SK-MEL-5 (cell line): ENCODE results near the gene IQCF6. TPM values are rescaled to one million over a fixed set of nuclear protein-coding genes. Genes with fewer than 3 reads are reported as not detected.

Experiments
- DNase-seq: peaks from one replicate; pipeline ENCODE4 v3.0.0-alpha.2; 2016; ENCODE audit warnings: low read depth, low spot score
- in situ Hi-C: cut with HindIII; loops from 2 replicates; pipeline ENCODE4 v1.10.0; 2016; ENCODE audit warnings: low sequenced_read_pairs, high pct_unique_total_duplicates, low pct_unique_long_range_greater_than_20kb
- total RNA-seq: library from RNA; depleted of rRNA; stranded (reverse); fragments of >200 nt; shearing (Covaris generic); gene quantifications from 2 replicates; pipeline ENCODE4 v1.2.3, GENCODE V29; 2014; rRNA removed

The IQCF6 gene
- total RNA-seq, 1 experiment from 2014 or later, result not detected

DNA sequence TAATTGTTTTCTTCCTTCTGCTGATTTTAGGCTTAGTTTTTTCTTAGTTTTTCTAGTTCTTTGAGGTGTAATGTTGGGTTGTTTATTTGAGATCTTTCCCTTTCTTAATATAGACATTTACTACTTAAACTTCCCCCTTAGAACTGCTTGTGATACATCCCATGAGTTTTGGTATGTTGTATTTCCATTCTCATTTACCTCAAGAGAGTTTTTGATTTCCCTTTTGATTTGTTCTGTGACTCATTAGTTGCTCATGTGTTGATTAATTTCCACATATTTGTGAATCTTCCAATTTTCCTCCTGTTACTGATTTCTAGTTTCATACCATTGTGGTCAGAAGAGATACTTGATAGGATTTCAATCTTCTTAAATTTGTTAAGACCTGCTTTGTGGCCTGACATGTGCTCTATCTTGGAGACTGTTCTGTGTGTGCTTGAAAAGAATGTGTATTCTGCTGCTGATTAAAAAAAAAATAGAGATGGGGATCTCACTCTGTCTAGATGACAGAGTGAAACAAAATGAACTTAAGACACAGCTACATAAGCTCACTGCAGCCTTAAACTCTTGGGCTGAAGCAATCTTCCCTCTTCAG is 49.9 kb downstream of the IQCF6 start:
- DNase-seq, result no peak
- in situ Hi-C loops, result no loop called here

Other genes starting within 250 kb of the IQCF6 start
- 11.6 and 16.5 TPM in 2 replicates for gene RAD54L2, start 240.5 kb downstream of the IQCF6 start, total RNA-seq
- 107 and 124 TPM in 2 replicates for gene TEX264, start 108.0 kb downstream of the IQCF6 start, total RNA-seq
- not detected in 2 replicates for gene GRM2, start 72.2 kb downstream of the IQCF6 start, total RNA-seq
- not detected in 2 replicates for gene IQCF2, start 82.4 kb upstream of the IQCF6 start, total RNA-seq
- not detected in 2 replicates for gene IQCF5, start 96.4 kb upstream of the IQCF6 start, total RNA-seq
- not detected in 2 replicates for gene IQCF1, start 124.1 kb upstream of the IQCF6 start, total RNA-seq
- 62.2 and 69.0 TPM in 2 replicates for gene RRP9, start 162.7 kb upstream of the IQCF6 start, total RNA-seq
- gene PARP3, start 163.1 kb upstream of the IQCF6 start, total RNA-seq, result 7.2 and 7.9 TPM in 2 replicates
- gene GPR62, start 176.1 kb upstream of the IQCF6 start, total RNA-seq, result not detected in 2 replicates
- gene PCBP4, start 188.2 kb upstream of the IQCF6 start, total RNA-seq, result 25.0 and 28.3 TPM in 2 replicates
- 33.9 and 36.1 TPM in 2 replicates for gene ABHD14B, start 194.8 kb upstream of the IQCF6 start, total RNA-seq
- 45.2 and 46.0 TPM in 2 replicates for gene ABHD14A, start 195.8 kb upstream of the IQCF6 start, total RNA-seq
- 137 and 180 TPM in 2 replicates for gene ACY1, start 204.3 kb upstream of the IQCF6 start, total RNA-seq
- 2,678 and 2,698 TPM in 2 replicates for gene RPL29, start 216.7 kb upstream of the IQCF6 start, total RNA-seq